RWPE2 (cell line): ENCODE data around the gene FTSJ3.
A peak's percentile ranks its signal among the peaks of the same experiment; 100 is the strongest.

Experiments used
- ATAC-seq: fragments of 200-7000 bp; cut with Tn5 transposase; 3 replicates; pipeline ENCODE4 v1.9.1; 2021; ENCODE audit warnings: low read depth
- DNase-seq: peaks from one replicate; pipeline ENCODE4 v3.0.0-alpha.2; 2020; ENCODE audit warnings: low spot score
- H3K27ac ChIP-seq: fragments of 450-650 bp; 2 replicates; pipeline ENCODE4 v1.5.1; 2017; ENCODE audit warnings: mild to moderate bottlenecking; ENCODE audit not compliant: poor library complexity, severe bottlenecking
- H3K27me3 ChIP-seq: fragments of 250-450 bp; sonication (Bioruptor Pico); 2 replicates; pipeline ENCODE4 v1.5.1; 2021; ENCODE audit warnings: mild to moderate bottlenecking, moderate library complexity; ENCODE audit not compliant: insufficient read depth, poor library complexity, severe bottlenecking
- H3K36me3 ChIP-seq: fragments of 250-450 bp; sonication (Bioruptor Pico); 2 replicates; pipeline ENCODE4 v1.5.1; 2020; ENCODE audit warnings: low read depth, mild to moderate bottlenecking, moderate library complexity
- H3K4me1 ChIP-seq: fragments of 250-450 bp; sonication (Bioruptor Pico); 2 replicates; pipeline ENCODE4 v1.5.1; 2021; ENCODE audit warnings: mild to moderate bottlenecking, moderate library complexity; ENCODE audit not compliant: insufficient read depth, poor library complexity, severe bottlenecking
- H3K4me3 ChIP-seq: fragments of 250-450 bp; sonication (Bioruptor Pico); 2 replicates; pipeline ENCODE4 v1.5.1; 2021; ENCODE audit warnings: mild to moderate bottlenecking, moderate library complexity; ENCODE audit not compliant: severe bottlenecking
- H3K9me3 ChIP-seq: fragments of 250-450 bp; sonication (Bioruptor Pico); 2 replicates; pipeline ENCODE4 v1.5.1; 2021; ENCODE audit warnings: mild to moderate bottlenecking, moderate library complexity; ENCODE audit not compliant: severe bottlenecking
- TF ChIP-seq, protein P1 (sequence below): fragments of 450-650 bp; IDR thresholded peaks from one replicate; pipeline ENCODE4 v1.5.1; 2017; ENCODE audit warnings: mild to moderate bottlenecking, moderate library complexity; ENCODE audit not compliant: poor library complexity, severe bottlenecking

Gene FTSJ3

DNA sequence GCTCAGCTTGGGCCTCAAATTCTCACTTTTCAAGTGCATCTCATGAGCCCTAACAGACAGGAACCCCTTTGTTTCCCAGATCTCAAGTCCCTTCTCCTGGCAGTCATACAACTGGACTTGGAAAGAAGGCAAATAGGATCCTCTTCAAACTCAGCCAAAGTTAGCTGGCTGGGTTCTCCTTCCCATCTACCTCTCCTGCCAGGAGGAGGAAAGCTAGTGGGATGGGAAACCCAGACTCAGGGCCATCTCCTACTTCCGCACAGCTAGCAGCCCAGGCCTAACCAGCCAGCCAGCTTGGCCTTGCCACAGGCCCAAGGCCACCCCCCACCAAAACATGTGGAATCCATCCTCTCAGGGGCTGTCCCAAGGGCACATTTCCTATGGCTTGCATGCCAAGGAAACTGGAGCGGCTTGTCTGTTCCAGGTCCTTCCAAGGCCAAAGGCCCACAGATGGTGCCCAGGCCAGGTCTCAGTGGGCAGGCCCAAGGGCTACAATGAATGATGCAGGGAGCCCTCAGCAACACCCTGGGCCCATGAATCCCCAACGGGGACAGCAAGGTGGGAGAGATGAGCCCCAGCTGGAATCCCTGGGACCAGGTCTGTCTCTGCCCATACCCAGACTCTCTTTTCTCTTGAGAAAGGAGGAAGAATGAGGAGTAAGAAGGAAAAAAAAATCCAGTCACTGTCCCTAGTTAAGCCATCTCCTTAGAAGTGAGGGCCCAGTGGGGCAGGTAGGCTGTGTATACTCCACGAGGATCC, 13.3 kb upstream of the FTSJ3 start:
- Histone ChIP-seq H3K27me3 (no peaks in the 10 kb centered on the region), H3K27ac (peak overlapping the region; percentile 69), H3K4me3 (peak overlapping the region; percentile 95), H3K4me1 (peaks cover 30% of the 10 kb centered on the region), H3K9me3 (no peaks in the 10 kb centered on the region), H3K36me3 (peaks cover 12% of the 10 kb centered on the region)
- DNase-seq = no peak
- TF ChIP-seq, protein P1, sequence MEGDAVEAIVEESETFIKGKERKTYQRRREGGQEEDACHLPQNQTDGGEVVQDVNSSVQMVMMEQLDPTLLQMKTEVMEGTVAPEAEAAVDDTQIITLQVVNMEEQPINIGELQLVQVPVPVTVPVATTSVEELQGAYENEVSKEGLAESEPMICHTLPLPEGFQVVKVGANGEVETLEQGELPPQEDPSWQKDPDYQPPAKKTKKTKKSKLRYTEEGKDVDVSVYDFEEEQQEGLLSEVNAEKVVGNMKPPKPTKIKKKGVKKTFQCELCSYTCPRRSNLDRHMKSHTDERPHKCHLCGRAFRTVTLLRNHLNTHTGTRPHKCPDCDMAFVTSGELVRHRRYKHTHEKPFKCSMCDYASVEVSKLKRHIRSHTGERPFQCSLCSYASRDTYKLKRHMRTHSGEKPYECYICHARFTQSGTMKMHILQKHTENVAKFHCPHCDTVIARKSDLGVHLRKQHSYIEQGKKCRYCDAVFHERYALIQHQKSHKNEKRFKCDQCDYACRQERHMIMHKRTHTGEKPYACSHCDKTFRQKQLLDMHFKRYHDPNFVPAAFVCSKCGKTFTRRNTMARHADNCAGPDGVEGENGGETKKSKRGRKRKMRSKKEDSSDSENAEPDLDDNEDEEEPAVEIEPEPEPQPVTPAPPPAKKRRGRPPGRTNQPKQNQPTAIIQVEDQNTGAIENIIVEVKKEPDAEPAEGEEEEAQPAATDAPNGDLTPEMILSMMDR = no peak
- no peak for ATAC-seq

DNA sequence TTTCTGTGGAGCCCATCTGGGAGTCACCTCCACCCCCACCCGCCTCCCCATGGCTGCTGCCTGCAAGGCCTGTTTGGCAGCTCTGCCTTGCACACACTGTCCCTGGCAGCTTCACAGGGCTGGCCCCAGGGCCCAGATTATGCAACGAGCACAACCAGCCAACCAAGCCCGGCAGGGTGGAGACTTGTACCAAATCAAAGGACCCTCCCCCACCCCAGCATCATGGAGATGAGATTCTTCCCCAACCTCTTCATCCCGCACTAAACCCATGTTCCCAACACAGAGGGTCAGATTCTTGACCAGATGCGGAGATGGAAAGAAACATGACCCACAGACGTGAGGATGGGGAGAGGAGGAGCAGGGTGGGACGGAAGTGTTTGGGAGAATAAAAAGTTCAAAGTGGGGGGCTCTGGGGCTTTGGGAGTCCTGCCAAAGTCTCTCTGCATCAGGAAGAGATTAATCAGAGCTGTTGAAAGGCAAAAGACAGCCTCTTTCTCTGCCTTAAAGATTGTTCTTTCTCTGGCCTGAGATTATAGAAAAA, 11.2 kb upstream of the FTSJ3 start:
- TF ChIP-seq, protein P1 = no peak
- Histone ChIP-seq H3K27ac (peak overlapping the region; percentile 69), H3K27me3 (no peaks in the 10 kb centered on the region), H3K9me3 (no peaks in the 10 kb centered on the region), H3K4me1 (peaks cover 30% of the 10 kb centered on the region), H3K4me3 (no peak overlapping the region), H3K36me3 (peaks cover 32% of the 10 kb centered on the region)
- DNase-seq = peak; percentile 82
- ATAC-seq = peak; percentile 11; the same call in 1 of the 3 replicates

DNA sequence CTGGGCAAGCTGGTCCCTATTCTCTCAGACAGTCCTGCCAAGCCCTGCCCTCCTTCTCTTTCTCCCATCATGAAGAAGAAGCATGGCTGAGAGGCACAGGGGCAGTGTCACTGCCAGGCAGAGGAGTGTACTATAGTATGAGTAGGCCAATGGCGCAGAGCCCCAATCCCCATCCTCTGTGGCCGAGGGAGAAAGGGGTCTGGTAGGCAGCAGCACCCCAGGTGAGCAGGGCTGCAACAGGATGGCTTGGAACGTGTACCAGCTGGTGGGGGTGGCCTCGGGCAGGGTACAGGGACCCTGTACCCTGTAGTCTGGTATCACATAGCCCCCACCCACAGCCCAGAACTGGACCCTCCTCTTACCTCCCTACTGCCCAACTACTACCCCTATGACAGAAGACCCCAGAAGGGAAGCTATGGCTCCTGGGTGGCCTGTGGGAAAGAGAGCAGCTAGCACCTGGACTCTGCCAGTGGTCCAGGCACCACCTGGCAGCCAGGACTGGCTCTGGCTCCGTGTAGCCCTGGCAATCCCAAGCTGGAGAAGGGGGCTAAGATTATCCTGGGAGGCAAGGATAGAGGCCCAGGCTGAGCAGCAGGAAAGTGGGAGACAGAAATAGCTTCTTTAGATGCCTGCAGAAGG, 10.6 kb upstream of the FTSJ3 start:
- H3K27ac ChIP-seq = peak overlapping the region; percentile 69
- ATAC-seq = no peak
- TF ChIP-seq, protein P1 = no peak
- no peak overlapping the region for H3K4me3 ChIP-seq
- no peak for DNase-seq
- no peaks in the 10 kb centered on the region for H3K9me3 ChIP-seq
- H3K4me1 ChIP-seq = peaks cover 30% of the 10 kb centered on the region
- H3K27me3 ChIP-seq = no peaks in the 10 kb centered on the region
- peaks cover 38% of the 10 kb centered on the region for H3K36me3 ChIP-seq

DNA sequence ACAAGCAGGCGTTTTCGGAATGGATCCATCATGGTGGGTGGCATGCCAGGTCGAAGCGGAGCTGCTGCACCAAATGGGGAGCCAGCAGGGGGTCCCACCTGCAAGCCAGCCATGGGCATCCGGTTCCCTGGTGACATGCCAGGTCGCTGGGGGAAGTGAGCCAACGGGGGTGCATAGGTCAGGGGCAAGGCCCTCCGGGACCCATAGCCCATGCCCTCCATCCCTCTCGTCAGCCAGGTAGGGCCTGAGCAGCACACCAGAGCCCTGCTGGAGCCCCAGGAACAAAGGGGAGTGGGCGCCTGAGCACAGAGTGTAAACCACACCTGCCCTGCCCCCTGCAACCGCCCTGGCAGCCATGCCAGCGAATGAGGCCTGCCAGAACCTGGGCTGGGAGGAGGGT, 10.0 kb upstream of the FTSJ3 start:
- TF ChIP-seq, protein P1 = no peak
- H3K36me3 ChIP-seq = peaks cover 44% of the 10 kb centered on the region
- H3K27ac ChIP-seq = peak overlapping the region; percentile 69
- no peak overlapping the region for H3K4me3 ChIP-seq
- ATAC-seq = no peak
- no peak for DNase-seq
- H3K9me3 ChIP-seq = no peaks in the 10 kb centered on the region
- H3K4me1 ChIP-seq = peaks cover 30% of the 10 kb centered on the region
- no peaks in the 10 kb centered on the region for H3K27me3 ChIP-seq
